Renal cortex interstitium (tissue), 11 donors: ENCODE results near the gene GNPDA1. TPM values are rescaled to one million over a fixed set of nuclear protein-coding genes. Genes with fewer than 3 reads are reported as not detected.
A peak's percentile ranks its signal among the peaks of the same experiment; 100 is the strongest.

Experiments used
- DNase-seq, 11 donors: peaks; one replicate each; pipeline ENCODE4 v3.0.0-alpha.2; 2013; ENCODE audit warnings: low read depth in 9 of 11, low spot score in 4 of 11; ENCODE audit errors: extremely low read depth in 1 of 11
- polyA plus RNA-seq, 3 donors: library from polyadenylated mRNA; unstranded; fragments of 120-200 nt; gene quantifications; one replicate each; pipeline ENCODE4 v1.2.1, GENCODE V29; 2013; ENCODE audit not compliant: insufficient read length in 3 of 3

Gene GNPDA1
- polyA plus RNA-seq, 3 donors: 58.0 to 70.5 (median 63.0) TPM

- no peak for DNase-seq
These were observed 5.6 kb downstream of the GNPDA1 start for GRCh38 chr5:142007237-142007544.

GRCh38 chr5:142006363-142007236 is 6.2 kb downstream of the GNPDA1 start:
- no peak for DNase-seq

- no peak for DNase-seq
These were observed 9.5 kb downstream of the GNPDA1 start for GRCh38 chr5:142003266-142003800.

- no peak for DNase-seq
These were observed 11.9 kb downstream of the GNPDA1 start for GRCh38 chr5:142000704-142001484.

- no peak for DNase-seq
These were observed 12.7 kb downstream of the GNPDA1 start for GRCh38 chr5:142000173-142000572.

GRCh38 chr5:141997358-141997960 is 15.4 kb downstream of the GNPDA1 start:
- DNase-seq: no peak

- peak in 1 of 11 donors; percentile 1 for DNase-seq
These were observed 17.2 kb downstream of the GNPDA1 start for GRCh38 chr5:141995656-141996055.

GRCh38 chr5:141994511-141995136 is 18.2 kb downstream of the GNPDA1 start:
- DNase-seq: no peak

- peak in 7 of 11 donors; percentile 47 to 70 (median 62) for DNase-seq
These were observed 20.4 kb downstream of the GNPDA1 start for GRCh38 chr5:141992349-141992963.

GRCh38 chr5:141989720-141990119 is 23.1 kb downstream of the GNPDA1 start:
- no peak for DNase-seq

- no peak for DNase-seq
These were observed 26.8 kb downstream of the GNPDA1 start for GRCh38 chr5:141986072-141986471.

- DNase-seq: no peak
These were observed 30.2 kb downstream of the GNPDA1 start for GRCh38 chr5:141982626-141983025.

GRCh38 chr5:141978389-141978788 is 34.4 kb downstream of the GNPDA1 start:
- DNase-seq: no peak

- DNase-seq: no peak
These were observed 36.7 kb downstream of the GNPDA1 start for GRCh38 chr5:141976176-141976575.

- no peak for DNase-seq
These were observed 38.8 kb downstream of the GNPDA1 start for GRCh38 chr5:141973871-141974595.

GRCh38 chr5:141969783-141970771 is 42.8 kb downstream of the GNPDA1 start:
- no peak for DNase-seq
